ENCODE measurements around the gene AMOTL1. TPM values are rescaled to one million over a fixed set of nuclear protein-coding genes. Genes with fewer than 3 reads are reported as not detected.

The AMOTL1 gene
- total RNA-seq, 4 donors from 2014 or later, result 21.8 to 46.7 (median 32.9) TPM

GRCh38 chr11:94728966-94729751, 39.0 kb upstream of the AMOTL1 start:
- TF ChIP-seq CTCF (IDR thresholded peaks at IDR 0.05; ENCODE audit: low read depth), result no peak

DNA sequence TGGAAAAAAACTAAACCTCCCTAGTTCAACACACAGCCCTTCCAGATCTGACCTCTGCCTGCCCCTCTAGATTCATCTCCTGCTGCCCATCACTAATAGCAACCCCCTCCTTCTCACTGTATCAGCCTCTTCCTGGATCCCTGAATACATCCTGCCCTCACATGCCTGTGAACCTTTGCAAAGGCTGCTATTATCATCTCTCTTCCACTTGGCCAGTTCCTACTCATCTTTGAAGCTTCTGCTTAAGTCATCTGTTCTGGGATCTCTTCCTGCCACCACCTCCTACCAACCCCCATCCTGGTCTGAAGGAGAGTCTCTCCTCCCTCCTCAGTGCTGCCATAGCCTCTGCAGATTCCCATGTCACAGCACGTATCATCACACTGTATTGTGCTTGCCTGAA, 38.0 kb upstream of the AMOTL1 start:
- no peak for TF ChIP-seq CTCF (IDR thresholded peaks at IDR 0.05; ENCODE audit: low read depth)

DNA sequence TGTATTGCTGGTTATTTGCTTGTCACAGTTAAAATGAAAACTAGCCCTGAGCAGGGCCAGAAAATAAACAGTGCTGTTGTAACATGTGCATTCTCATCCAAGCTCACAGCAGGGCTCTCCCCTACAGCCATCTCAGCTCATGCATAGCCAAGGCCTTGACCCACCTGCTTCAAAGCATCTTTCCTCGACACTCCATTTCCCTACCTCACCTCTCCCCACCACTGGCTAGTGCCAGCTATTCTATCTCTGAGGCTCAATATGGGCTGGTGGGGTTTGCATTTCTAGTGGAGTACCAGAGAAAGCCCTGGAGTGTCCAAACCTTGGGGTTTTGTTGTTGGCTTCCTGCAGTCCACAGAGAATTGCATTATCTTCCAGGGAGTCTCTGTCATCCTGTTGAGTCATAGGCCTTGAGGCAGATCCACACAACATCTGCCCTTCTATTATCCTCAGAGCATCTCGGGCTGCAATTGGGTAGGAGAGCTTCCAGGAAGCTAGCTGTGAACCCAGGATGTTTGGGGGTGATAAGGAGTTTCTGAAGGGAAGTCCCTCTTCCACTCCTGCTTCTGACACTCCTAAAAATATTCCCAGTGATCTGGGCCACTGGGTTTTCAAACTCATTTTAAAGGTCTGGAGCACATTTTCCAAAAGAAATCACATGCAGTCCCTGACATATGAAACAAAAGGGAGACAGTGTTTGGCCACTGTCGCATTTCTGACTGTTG, 36.1 kb upstream of the AMOTL1 start:
- no peak for TF ChIP-seq CTCF (IDR thresholded peaks at IDR 0.05; ENCODE audit: low read depth)

DNA sequence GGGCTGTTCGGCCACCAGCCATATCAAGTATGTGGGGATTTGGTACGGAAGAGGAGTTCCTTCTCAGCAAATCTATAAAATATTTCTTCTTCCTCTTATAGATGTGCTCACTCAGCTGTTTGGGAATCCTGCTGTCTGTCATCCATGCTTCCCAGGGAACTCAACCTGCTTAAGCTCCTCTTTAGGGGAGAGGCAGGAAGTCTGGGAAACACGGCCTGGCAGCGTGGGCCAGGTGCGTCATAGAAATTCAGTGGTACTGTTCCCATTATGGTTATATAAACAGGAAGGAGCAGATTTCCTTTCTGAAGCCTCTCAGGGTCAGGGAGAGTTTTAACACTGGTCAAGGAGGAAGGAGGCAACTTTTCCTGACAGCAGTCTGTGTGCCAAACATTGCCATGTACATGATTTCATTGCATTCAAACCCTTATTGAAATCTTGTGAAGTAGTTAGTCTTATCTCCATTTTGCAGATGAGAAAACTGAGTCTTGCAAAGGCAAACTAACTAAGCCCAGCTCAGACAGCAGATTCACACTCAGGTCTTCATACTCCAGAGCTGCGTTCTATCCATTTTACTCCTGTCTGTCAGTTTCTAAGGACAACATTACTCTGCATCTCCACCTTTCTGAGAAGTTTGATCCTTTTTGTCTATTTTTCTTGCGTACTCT, 35.4 kb upstream of the AMOTL1 start:
- no peak for TF ChIP-seq CTCF (IDR thresholded peaks at IDR 0.05; ENCODE audit: low read depth)

DNA sequence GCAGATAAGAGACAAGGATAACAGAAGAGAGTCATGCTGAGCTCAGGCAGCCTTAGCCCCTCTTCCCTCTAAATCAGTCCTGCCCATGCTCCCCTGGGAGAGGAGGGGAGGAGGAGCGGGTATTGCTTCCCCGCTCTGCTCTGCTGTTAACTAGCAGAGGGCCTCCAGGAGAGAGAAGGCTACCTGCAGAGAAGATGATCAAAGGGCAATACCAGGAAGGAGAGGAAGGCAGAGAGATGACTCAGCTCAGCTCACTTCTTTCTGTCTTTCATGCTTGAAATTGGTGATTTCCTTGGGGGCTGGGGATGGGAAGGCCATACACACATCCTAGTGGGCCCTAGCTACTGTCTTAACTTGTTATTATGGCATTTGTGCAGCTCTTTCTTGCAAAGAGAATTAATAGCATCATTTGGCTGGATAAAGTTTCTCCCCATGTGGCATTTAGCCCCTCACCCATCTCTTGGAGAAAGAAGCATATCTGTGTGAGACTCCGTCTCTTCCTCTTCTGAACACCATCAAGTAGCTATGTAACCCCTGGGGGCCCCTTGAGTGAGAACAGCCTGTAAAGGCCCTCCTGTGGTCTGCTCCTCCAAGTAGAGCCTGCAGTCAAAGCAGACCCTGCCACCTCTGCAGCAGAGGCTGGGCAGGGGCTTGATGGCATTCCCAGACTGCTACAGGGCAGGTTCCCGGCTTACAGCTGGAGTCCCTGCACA, 33.4 kb upstream of the AMOTL1 start:
- no peak for TF ChIP-seq CTCF (IDR thresholded peaks at IDR 0.05; ENCODE audit: low read depth)

GRCh38 chr11:94735907-94736306, 32.2 kb upstream of the AMOTL1 start:
- no peak for TF ChIP-seq CTCF (IDR thresholded peaks at IDR 0.05; ENCODE audit: low read depth)

All from subcutaneous adipose tissue (tissue), 4 donors.